Raji (cell line): ENCODE data around the gene ADAMTS2.

Experiments
- POLR2A ChIP-seq: IDR thresholded peaks from 2 replicates; pipeline ENCODE4 v1.6.1; 2011; ENCODE audit warnings: low read depth, low read length, control low read depth; ENCODE audit not compliant: insufficient read depth

ADAMTS2 gene

DNA sequence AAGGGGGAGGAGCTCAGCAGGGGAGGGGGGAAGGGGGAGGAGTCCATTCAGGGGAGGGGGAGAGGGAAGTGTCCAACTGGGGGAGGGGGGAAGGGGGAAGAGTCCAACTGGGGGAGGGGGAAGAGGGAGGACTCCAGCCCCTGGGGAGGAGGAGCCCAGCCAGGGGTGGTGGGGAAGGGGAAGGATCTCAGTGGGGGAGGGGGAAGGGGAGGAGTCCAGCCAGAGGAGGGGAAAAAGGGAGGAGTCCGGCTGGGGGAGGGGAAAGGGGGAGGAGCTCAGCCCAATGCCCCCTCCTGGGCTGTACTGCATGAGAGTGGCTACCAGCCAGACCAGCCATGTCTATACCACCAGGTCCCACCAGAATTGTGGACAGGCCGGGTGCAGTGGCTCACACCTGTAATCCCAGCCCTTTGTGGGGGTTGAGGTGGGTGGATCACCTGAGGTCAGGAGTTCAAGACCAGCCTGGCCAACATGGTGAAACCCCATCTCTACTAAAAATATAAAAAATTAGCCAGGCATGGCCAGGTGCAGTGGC is 30.6 kb upstream of the ADAMTS2 start:
- TF ChIP-seq POLR2A, result no peak

DNA sequence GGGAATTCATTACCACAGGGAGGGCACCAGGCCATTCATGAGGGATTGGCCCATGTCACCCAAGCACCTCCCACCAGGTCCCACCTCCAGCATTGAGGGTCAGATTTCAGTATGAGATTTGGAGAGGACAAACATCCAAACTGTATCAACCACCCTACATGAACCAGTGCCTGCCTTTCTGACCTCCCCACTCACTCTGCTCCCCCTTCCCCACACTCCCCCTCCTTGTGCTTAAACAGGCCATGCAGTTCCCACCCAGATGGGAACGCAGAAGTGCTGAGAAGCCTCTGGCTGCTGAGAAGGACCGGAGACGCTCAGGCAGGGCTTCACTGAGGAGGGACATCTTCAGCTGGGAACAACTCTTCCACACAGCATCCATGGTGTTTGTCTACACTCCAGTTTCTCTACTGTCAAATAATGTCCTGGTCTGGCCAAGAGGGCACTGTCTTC is 30.0 kb upstream of the ADAMTS2 start:
- no peak for TF ChIP-seq POLR2A

- TF ChIP-seq POLR2A, result no peak
Measured at GRCh38 chr5:179374506-179375235, 29.4 kb upstream of the ADAMTS2 start.

- TF ChIP-seq POLR2A, result no peak
Measured at GRCh38 chr5:179373961-179374505, 28.8 kb upstream of the ADAMTS2 start.

DNA sequence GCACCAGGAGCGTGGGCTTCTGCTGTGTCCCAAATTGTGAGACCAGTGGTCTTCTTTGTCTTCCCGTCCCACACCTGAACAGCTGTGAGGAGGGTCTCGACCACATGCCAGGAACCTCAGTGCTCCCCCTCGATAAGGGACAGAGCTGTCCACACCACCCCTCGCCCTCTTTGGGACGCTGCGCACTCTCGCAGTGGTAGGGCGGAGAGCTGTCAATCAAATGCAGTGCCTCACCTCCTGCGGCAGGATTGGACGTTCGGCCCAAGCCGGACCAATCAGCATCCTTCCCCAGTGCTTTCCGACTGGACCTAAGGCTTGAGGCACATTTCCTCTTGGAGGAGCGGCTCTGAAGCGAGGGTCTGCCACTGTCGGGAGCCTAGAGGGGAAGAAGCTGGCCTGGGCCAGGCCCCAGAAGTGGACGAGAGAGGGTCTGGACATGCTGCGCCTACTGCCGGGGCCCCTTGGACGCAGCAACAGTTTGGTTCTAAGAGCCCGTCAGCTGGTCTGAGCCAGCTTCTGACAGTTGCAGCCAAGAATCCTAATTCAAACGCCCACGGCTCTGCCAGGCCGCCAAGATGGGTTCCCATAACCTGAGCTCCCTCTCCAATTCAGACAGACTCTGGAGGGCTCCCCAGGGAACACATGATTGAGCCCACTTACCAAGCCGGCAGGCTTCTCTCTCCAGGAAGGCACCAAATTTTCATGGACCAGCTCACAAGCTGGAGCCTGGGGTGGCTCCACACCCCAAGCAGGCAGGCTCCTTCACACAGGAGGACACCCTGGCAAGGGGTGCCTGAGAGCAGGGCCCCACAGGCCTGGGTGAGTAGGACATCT is 28.1 kb upstream of the ADAMTS2 start:
- TF ChIP-seq POLR2A, result no peak

DNA sequence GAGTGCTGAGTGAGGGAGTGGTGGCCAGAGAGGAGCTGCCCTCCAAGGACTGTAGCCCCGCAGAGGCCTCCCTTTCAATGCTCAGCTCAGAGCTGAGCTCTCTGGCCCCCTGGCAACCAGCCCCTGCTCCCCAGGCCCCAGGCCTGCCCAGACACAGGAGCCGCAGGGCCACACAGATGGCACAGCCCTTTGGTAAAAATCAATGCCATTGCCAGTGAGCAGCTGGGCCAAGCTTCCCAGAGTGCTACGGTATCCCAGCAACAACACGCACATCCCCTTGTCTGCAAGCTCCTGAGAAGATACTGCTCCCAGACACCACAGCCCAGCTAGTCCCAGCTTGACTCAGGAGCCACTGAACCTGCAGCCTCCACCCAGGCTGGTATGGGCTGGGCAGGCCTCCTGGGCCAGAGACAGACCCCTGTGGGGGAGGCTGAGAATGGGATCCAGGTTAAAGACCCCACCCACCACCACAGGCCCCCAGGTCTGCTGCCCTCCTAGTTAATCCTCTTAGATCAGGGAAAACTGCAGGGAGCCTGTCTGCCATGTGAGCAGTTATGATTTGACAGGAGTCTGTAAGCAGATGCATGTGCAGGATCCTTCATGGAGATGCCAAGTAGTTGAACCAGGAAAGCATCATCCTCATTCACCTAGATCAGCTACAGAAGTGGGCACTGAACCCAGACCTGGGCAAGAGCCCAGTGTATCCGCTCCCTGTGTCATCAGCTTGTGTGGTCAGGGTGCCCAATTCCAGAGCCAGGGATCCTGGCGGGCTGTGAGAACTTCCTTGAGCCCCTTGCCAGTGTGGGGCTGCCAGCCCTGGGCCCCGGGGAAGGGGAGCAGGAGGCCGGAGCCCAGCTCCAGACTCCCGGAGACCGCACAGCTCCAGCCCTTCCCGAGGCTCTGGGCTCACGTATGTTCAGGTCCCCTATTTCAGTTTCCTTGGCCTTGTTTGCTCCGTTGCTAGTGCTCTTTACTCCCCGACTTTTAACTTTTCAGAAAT is 26.7 kb upstream of the ADAMTS2 start:
- no peak for TF ChIP-seq POLR2A

GRCh38 chr5:179371121-179371510 is 25.9 kb upstream of the ADAMTS2 start:
- TF ChIP-seq POLR2A, result no peak

GRCh38 chr5:179370490-179371120 is 25.3 kb upstream of the ADAMTS2 start:
- no peak for TF ChIP-seq POLR2A

GRCh38 chr5:179369530-179369884 is 24.2 kb upstream of the ADAMTS2 start:
- TF ChIP-seq POLR2A, result no peak

- TF ChIP-seq POLR2A, result no peak
Measured at GRCh38 chr5:179368806-179369529, 23.7 kb upstream of the ADAMTS2 start.

DNA sequence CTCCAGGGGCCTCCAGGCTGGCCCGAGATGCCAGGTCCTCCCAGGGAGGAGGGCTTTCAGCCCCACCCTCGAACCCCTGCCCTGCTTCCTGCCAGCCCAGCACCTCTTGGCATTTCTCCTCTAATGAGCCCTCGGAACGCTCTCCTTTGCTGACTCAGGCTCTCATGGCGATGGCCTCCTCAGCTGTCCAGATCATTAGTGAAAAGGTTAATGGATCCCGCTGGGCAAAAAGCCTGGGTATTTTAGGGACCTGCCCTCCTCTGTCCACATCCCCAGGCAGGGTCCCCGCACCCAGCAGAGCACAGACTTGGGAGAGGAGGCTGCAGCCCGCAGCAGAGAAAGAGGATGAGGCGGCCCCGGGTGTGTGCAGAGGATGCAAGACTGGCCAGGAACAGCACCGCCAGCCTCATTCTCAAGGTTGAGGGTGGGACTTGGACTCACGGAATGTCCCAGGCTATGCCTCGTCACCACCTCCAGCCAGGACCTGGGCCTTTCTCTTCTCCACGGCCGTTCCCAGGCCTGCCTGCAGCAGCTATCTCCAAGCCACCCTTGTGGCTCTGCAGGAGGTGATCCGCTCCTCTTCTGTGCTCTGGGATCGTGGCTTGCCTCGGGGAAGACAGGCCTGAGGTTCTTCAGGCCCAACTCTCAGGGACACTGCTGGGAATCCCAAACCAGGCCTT is 23.0 kb upstream of the ADAMTS2 start:
- TF ChIP-seq POLR2A, result no peak

DNA sequence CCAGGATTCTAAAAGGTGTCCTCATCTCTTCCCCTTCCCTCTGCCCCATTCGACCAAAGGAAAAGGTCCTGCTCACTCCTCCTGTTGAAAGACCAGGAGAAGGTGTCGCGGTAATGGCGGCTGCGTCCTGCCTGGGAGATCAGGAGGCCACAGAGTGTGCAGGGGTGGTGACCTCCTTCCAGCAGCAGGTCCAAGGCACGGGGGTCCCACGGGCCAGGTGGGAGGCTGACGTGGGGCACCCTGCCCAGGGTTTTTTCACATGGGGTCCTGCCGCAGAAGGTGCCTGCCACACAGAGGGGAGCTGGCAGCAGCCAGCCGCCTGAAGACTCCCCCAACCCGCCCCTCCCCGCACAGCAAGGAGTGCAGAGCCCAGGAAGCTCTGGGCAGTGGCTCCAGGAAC is 22.2 kb upstream of the ADAMTS2 start:
- no peak for TF ChIP-seq POLR2A

GRCh38 chr5:179362355-179362754 is 17.1 kb upstream of the ADAMTS2 start:
- no peak for TF ChIP-seq POLR2A
